K562 (cell line): ENCODE measurements around the gene CCDC77. TPM values are rescaled to one million over a fixed set of nuclear protein-coding genes. Genes with fewer than 3 reads are reported as not detected.

ENCODE experiments used
- ATAC-seq: fragments of 200-7000 bp; cut with Tn5 transposase; 3 replicates; pipeline ENCODE4 v1.9.1; 2020; ENCODE audit warnings: moderate library complexity
- BruUV-seq: library from RNA; stranded (reverse); fragments of 400-500 nt; replicated peaks from 2 replicates; lab custom pipeline; 2021; lab: Mats Ljungman, UMichigan
- CTCF ChIA-PET: fragments of 300-600 bp; formaldehyde crosslinking; extraction: SDS; loops from one replicate; lab custom pipeline; 2021; ENCODE audit warnings: low intra/inter-chr PET ratio; lab: Yijun Ruan, JAX
- POLR2A ChIA-PET: fragments of 300-600, 350-650 bp; sonication (Branson Sonifier 250); formaldehyde crosslinking; extraction: SDS; loops from one replicate; lab custom pipeline; 2021; ENCODE audit warnings: antibody characterized with exemption, inconsistent platforms; lab: Yijun Ruan, JAX
- DNase-seq, 4 experiments: peaks; one replicate each; pipeline versions ENCODE4 v3.0.0 to v3.0.0-alpha.2; 2011 to 2018; ENCODE audit warnings: low spot score in 3 of 4, mixed read lengths in 3 of 4; ENCODE audit errors: extremely low read depth in 1 of 4
- FAIRE-seq: peaks from 2 replicates; lab custom pipeline; 2011; peaks lifted over from hg19 to GRCh38; lab: Jason Lieb, UNC
- H2AFZ ChIP-seq: 2 replicates; pipeline ENCODE4 v1.6.0; 2011; ENCODE audit warnings: low read depth, low read length, control low read depth, inconsistent platforms
- H3K27ac ChIP-seq: fragments of 200-600 bp; 3 replicates; pipeline ENCODE4 v1.8.0; 2011; ENCODE audit warnings: low read depth, mild to moderate bottlenecking, control low read depth, inconsistent platforms, low read length, moderate library complexity, mixed read lengths; ENCODE audit errors: extremely low read depth
- H3K27me3 ChIP-seq, 2 experiments: fragments of 300-600 bp in 1 of 2; 2 replicates in 1 of 2; 3 replicates in 1 of 2; pipeline versions ENCODE4 v1.6.0 to v1.8.0; 2011; ENCODE audit warnings: inconsistent platforms in 2 of 2, low read length in 2 of 2, mild to moderate bottlenecking in 1 of 2, mixed read lengths in 1 of 2, moderate library complexity in 1 of 2; ENCODE audit not compliant: control insufficient read depth in 2 of 2, insufficient read depth in 2 of 2
- H3K36me3 ChIP-seq: fragments of 300-600 bp; 3 replicates; pipeline ENCODE4 v1.8.0; 2011; ENCODE audit warnings: mild to moderate bottlenecking, low read length, inconsistent platforms; ENCODE audit not compliant: control insufficient read depth, insufficient read depth
- H3K4me1 ChIP-seq, 2 experiments: fragments of 200-600 bp in 1 of 2; replicated peaks in 1 of 2; 2 replicates in 1 of 2; 3 replicates in 1 of 2; pipeline versions ENCODE4 v1.5.1 to v1.8.0; 2011; ENCODE audit warnings: inconsistent platforms in 2 of 2, low read length in 2 of 2, mild to moderate bottlenecking in 1 of 2, mixed read lengths in 1 of 2, moderate library complexity in 1 of 2; ENCODE audit not compliant: control insufficient read depth in 2 of 2, insufficient read depth in 2 of 2
- H3K4me2 ChIP-seq: 2 replicates; pipeline ENCODE4 v1.6.1; 2011; ENCODE audit warnings: low read length, control low read depth, inconsistent platforms, mixed read lengths; ENCODE audit not compliant: insufficient read depth
- H3K4me3 ChIP-seq: fragments of 200-600 bp; sonication (generic), shearing (Covaris generic); 2 replicates; pipeline ENCODE4 v1.5.1; 2016; ENCODE audit warnings: control low read depth, inconsistent platforms
- H3K79me2 ChIP-seq: fragments of 200-600 bp; 3 replicates; pipeline ENCODE4 v1.8.0; 2011; ENCODE audit warnings: low read length, inconsistent platforms; ENCODE audit not compliant: control insufficient read depth, insufficient read depth
- H3K9ac ChIP-seq, 2 experiments: 2 replicates each; pipeline versions ENCODE4 v1.6.0 to v1.6.1; 2011; ENCODE audit warnings: low read depth in 2 of 2, low read length in 2 of 2, control low read depth in 1 of 2, inconsistent platforms in 1 of 2, mild to moderate bottlenecking in 1 of 2, mixed read lengths in 1 of 2; ENCODE audit not compliant: insufficient read depth in 1 of 2
- H3K9me1 ChIP-seq: one replicate; pipeline ENCODE4 v1.6.0; 2011; ENCODE audit warnings: inconsistent platforms, mild to moderate bottlenecking, low read length, moderate library complexity; ENCODE audit not compliant: control insufficient read depth, insufficient read depth
- H3K9me3 ChIP-seq: replicated peaks from 2 replicates; pipeline ENCODE4 v1.5.1; 2011; ENCODE audit warnings: low read depth, low read length, inconsistent platforms; ENCODE audit not compliant: control insufficient read depth, insufficient read depth
- H4K20me1 ChIP-seq: replicated peaks from 2 replicates; pipeline ENCODE4 v1.6.1; 2011; ENCODE audit warnings: low read length, inconsistent platforms, mixed read lengths; ENCODE audit not compliant: control insufficient read depth, insufficient read depth
- BCOR ChIP-seq: fragments of 450-650 bp; IDR thresholded peaks from 2 replicates; pipeline ENCODE4 v1.6.1; 2016
- CAMTA2 ChIP-seq: fragments of 250-450 bp; sonication (Bioruptor Pico); conservative IDR thresholded peaks from 2 replicates; pipeline ENCODE4 v1.5.1; 2022
- DNMT1 ChIP-seq: fragments of 450-650 bp; IDR thresholded peaks from 2 replicates; pipeline ENCODE4 v1.6.1; 2016; ENCODE audit warnings: antibody characterized with exemption, mild to moderate bottlenecking
- NFE2L1 ChIP-seq: fragments of 450-650 bp; IDR thresholded peaks from 2 replicates; pipeline ENCODE4 v1.6.1; 2016; ENCODE audit warnings: missing genetic modification characterization, low read depth, mild to moderate bottlenecking, missing compliant biosample characterization, moderate library complexity, borderline replicate concordance
- PHTF2 ChIP-seq: fragments of 250-450 bp; sonication (Bioruptor Pico); IDR thresholded peaks from 2 replicates; pipeline ENCODE4 v1.5.0; 2021; ENCODE audit warnings: mild to moderate bottlenecking
- RBFOX2 ChIP-seq: fragments of 200-400 bp; formaldehyde crosslinking; IDR thresholded peaks from 2 replicates; pipeline ENCODE4 v1.6.1; 2017; ENCODE audit warnings: low read depth, mild to moderate bottlenecking, low read length, moderate library complexity
- ZNF134 ChIP-seq: fragments of 250-450 bp; sonication (Bioruptor Pico); conservative IDR thresholded peaks from 2 replicates; pipeline ENCODE4 v1.4.0; 2020
- ZNF561 ChIP-seq: fragments of 450-650 bp; formaldehyde crosslinking; conservative IDR thresholded peaks from 2 replicates; pipeline ENCODE4 v1.4.0; 2020; ENCODE audit warnings: mild to moderate bottlenecking, moderate library complexity
- WGBS: fragments of 100-300 bp; shearing (Covaris generic); methylation state at CpG from one replicate; pipeline ENCODE4 v1.1.6; 2016; ENCODE audit warnings: low coverage, mixed read lengths; ENCODE audit not compliant: insufficient coverage; ENCODE audit errors: missing lambda C conversion rate; 5-methylcytosine and 5-hydroxymethylcytosine counted together
- in situ Hi-C: fragments of 300-500 bp; cut with MboI; formaldehyde crosslinking; loops from 4 replicates; pipeline ENCODE4 v1.15.0; 2018; ENCODE audit warnings: inconsistent platforms, mixed read lengths
- intact Hi-C: fragments of 100-400 bp; cut with micrococcal nuclease; formaldehyde crosslinking; loops from 2 replicates; pipeline ENCODE4 v1.14.2; 2022
- polyA plus RNA-seq, 8 experiments: library from polyadenylated mRNA; depleted of rRNA in 4 of 8; stranded (reverse) in 5 of 8; unstranded in 3 of 8; fragments of >200 nt; fragmentation: Nextera tagmentation in 2 of 8; fragmentation: Illumina TruSeq in 1 of 8; extraction: Ambion mirVana in 2 of 8; extraction: Trizol in 1 of 8; gene quantifications; 2 replicates each; pipeline versions ENCODE4 v1.2.1 to v1.2.3, GENCODE V29; 2011 to 2014; ENCODE audit warnings: inconsistent platforms in 1 of 8, missing spikeins in 1 of 8
- total RNA-seq, 7 experiments: library from RNA; depleted of rRNA in 6 of 7; stranded (reverse); fragments of >200 nt in 6 of 7; fragmentation: Illumina TruSeq in 2 of 7; extraction: Trizol in 2 of 7; gene quantifications; 2 replicates each; pipeline versions ENCODE4 v1.2.1 to v1.2.3, GENCODE V29; 2011 to 2021; ENCODE audit warnings: low replicate concordance in 1 of 7

The CCDC77 gene
- total and polyA plus RNA-seq, 9 of the 15 experiments (the other 6 are each of a cell fraction or from before 2014, with no cell fraction given), result 10.5 to 26.5 (median 17.8) TPM

DNA sequence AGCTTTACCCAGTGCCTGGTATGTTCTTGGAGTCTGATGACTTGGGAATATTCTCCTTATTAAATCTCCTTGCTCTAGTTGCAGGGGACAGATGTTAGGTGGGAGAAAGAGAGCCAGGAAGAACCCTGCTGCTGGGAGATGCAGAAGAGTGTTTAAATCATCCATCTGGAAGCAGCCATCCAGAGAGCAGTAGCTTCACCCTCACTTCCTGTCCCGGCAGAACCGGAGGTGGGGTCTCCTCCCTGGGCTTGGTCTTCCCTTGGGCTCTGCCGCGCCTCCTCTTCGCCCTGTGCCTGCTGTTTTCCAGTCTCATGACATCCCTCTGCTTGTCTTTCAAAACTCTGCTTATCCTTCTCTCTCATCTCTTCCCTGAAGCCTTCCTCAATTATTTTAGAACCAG lies 73.8 kb downstream of the CCDC77 start:
- Histone ChIP-seq H3K79me2 (no peaks in the 10 kb centered on the region), H3K36me3 (no peaks in the 10 kb centered on the region), H3K9ac (no peak overlapping the region), H3K9me3 (no peaks in the 10 kb centered on the region), H3K4me2 (no peak overlapping the region), H4K20me1 (no peaks in the 10 kb centered on the region), H3K4me3 (no peak overlapping the region), H3K27me3 (peaks cover 10 to 27% of the 10 kb centered on the region in 2 experiments; a peak in 4 of 5 replicates), H2AFZ (no peak overlapping the region), H3K9me1 (no peaks in the 10 kb centered on the region), H3K4me1 (peaks cover 0 to 4% of the 10 kb centered on the region in 2 experiments; a peak in 3 of 5 replicates), H3K27ac (no peak overlapping the region)
- DNase-seq (no peak), ATAC-seq (no peak), FAIRE-seq (no peak)
- no TSS peak for BruUV-seq
- in situ Hi-C loops (no loop called here), intact Hi-C loops (no loop called here)
- CTCF ChIA-PET, result interaction anchor here (0.7 kb wide), 1 partner anchor 16 kb away, joined by 3 read pairs; no protein-coding TSS in a partner anchor
- no peak for TF ChIP-seq RBFOX2
- TF ChIP-seq ZNF561 (CRISPR knock-in tag), result no peak
- TF ChIP-seq DNMT1, result no peak
- no peak for TF ChIP-seq NFE2L1 (tag)
- TF ChIP-seq BCOR, result no peak
- TF ChIP-seq PHTF2 (CRISPR knock-in tag), result no peak
- TF ChIP-seq CAMTA2 (CRISPR knock-in tag), result no peak
- no peak for TF ChIP-seq ZNF134 (CRISPR knock-in tag)
- WGBS, result 0% methylated on average over 1 of the region's 5 CpGs
- POLR2A ChIA-PET, result interaction anchor here (0.6 to 0.7 kb wide), 2 partner anchors 13 to 1125 kb away, joined by 3 read pairs; no protein-coding TSS in a partner anchor
